Ishikawa (cell line): Measurements from ENCODE around the gene MYO9B.

Experiments
- REST ChIP-seq: IDR thresholded peaks from 2 replicates; pipeline ENCODE4 v1.6.1; 2012; ENCODE audit warnings: low read depth, mild to moderate bottlenecking
- TEAD4 ChIP-seq: IDR thresholded peaks from 2 replicates; pipeline ENCODE4 v1.6.1; 2012

- TF ChIP-seq REST, result no peak
- TF ChIP-seq TEAD4, result no peak
Measured at GRCh38 chr19:17116996-17117702, 41.6 kb downstream of the MYO9B start.
